Smooth muscle cell (in vitro differentiated cells): ENCODE results near the gene TSC22D3. TPM values are rescaled to one million over a fixed set of nuclear protein-coding genes. Genes with fewer than 3 reads are reported as not detected.

Experiments
- DNase-seq: peaks from one replicate; lab custom pipeline; 2025; ENCODE audit not compliant: unreplicated experiment; lab: John Stamatoyannopoulos, UW
- H2AFZ ChIP-seq: fragments of 200-600 bp; sonication (generic); 2 replicates; pipeline ENCODE4 v1.6.0; 2016; ENCODE audit warnings: antibody characterized with exemption, low read depth, mild to moderate bottlenecking
- H3F3A ChIP-seq: fragments of 200-600 bp; sonication (generic); 2 replicates; pipeline ENCODE4 v1.6.0; 2017; ENCODE audit warnings: antibody characterized with exemption, low read depth
- H3K27ac ChIP-seq: fragments of 200-600 bp; sonication (generic); 2 replicates; pipeline ENCODE4 v1.5.1; 2016; ENCODE audit warnings: low read depth, mild to moderate bottlenecking
- H3K27me3 ChIP-seq: fragments of 200-600 bp; sonication (generic); 2 replicates; pipeline ENCODE4 v1.6.1; 2016; ENCODE audit warnings: low read depth, mild to moderate bottlenecking
- H3K36me3 ChIP-seq: fragments of 200-600 bp; sonication (generic); 2 replicates; pipeline ENCODE4 v1.5.1; 2016; ENCODE audit warnings: low read depth
- H3K4me1 ChIP-seq: fragments of 200-600 bp; sonication (generic); 2 replicates; pipeline ENCODE4 v1.5.1; 2016; ENCODE audit warnings: low read depth
- H3K4me2 ChIP-seq: fragments of 200-600 bp; sonication (generic); 2 replicates; pipeline ENCODE4 v1.6.0; 2016; ENCODE audit warnings: mild to moderate bottlenecking
- H3K4me3 ChIP-seq: fragments of 200-600 bp; sonication (generic); 2 replicates; pipeline ENCODE4 v1.5.1; 2016; ENCODE audit warnings: mild to moderate bottlenecking
- H3K79me2 ChIP-seq: fragments of 200-600 bp; sonication (generic); 2 replicates; pipeline ENCODE4 v1.6.0; 2016; ENCODE audit warnings: low read depth, mild to moderate bottlenecking
- H3K9ac ChIP-seq: fragments of 200-600 bp; sonication (generic); 2 replicates; pipeline ENCODE4 v1.6.0; 2016; ENCODE audit warnings: low read depth
- H3K9me3 ChIP-seq: fragments of 200-600 bp; sonication (generic); replicated peaks from 2 replicates; pipeline ENCODE4 v1.5.1; 2016; ENCODE audit warnings: low read depth
- H4K20me1 ChIP-seq: fragments of 200-600 bp; sonication (generic); 2 replicates; pipeline ENCODE4 v1.6.0; 2016; ENCODE audit warnings: low read depth
- CTCF ChIP-seq: fragments of 200-600 bp; sonication (generic); IDR thresholded peaks from 2 replicates; pipeline ENCODE4 v1.5.1; 2017; ENCODE audit warnings: borderline replicate concordance, mild to moderate bottlenecking, antibody characterized with exemption; ENCODE audit not compliant: insufficient read depth, poor library complexity, severe bottlenecking
- WGBS: methylation state at CpG from one replicate; pipeline ENCODE4 v1.1.7; 2016; ENCODE audit warnings: low lambda C conversion rate; 5-methylcytosine and 5-hydroxymethylcytosine counted together
- polyA plus RNA-seq: library from polyadenylated mRNA; unstranded; fragments of >200 nt; fragmentation: Nextera tagmentation; extraction: Ambion mirVana; gene quantifications from 2 replicates; pipeline ENCODE4 v1.2.1, GENCODE V29; 2016
- total RNA-seq: library from RNA; depleted of rRNA; stranded (reverse); fragments of >200 nt; gene quantifications from 2 replicates; pipeline ENCODE4 v1.2.3, GENCODE V29; 2014

The TSC22D3 gene
- total and polyA plus RNA-seq, 2 experiments from 2014 or later: 144 to 271 TPM

DNA sequence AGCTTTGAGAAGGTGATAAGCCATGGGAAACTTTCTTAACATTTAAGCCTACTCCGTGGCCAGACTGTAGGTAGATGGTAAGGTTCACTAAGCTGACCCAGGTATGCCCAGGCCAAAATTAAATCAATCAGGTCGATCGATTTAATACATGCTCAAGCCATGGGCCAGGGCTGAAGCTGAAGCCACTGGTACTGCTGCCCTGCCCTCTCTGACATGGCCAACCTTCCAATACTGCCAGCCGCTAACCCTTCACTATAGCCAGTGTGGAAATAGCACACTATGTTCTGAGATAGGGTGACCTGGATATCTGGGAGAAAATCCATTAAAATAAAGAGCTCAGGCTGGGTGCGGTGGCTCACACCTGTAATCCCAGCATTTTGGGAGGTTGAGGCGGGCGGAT, 31.6 kb downstream of the TSC22D3 start:
- H3K27ac ChIP-seq: no peak overlapping the region
- peaks cover 23% of the 10 kb centered on the region for H3K4me1 ChIP-seq

DNA sequence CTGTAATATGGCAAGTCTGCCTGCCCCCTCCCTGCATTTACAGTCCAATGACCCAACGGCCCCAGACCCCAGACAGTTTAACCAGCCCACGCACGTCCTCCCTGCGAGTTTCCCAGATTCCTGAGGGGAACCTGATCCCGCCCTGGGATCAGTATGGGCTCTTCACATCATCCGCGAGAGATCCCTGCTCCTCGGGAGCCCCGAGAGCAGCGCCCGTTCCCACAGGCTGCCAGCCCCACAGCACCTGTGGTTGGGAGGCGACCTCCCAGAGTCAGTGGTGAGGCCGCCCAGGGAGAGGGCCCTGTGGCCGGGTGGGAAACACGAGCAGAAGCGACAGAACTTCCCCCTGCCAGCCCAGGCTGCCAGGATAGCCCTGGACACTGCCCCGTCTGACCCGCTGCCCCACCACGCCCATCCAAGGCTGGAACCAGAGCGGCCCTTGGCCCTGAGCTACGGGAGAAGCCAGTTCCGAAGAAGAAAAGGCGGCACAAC, 32.8 kb downstream of the TSC22D3 start:
- 57% methylated on average over 23 of the region's 23 CpGs for WGBS
- Histone ChIP-seq H3K79me2 (no peaks in the 10 kb centered on the region), H3K27ac (peak overlapping the region; percentile 67), H2AFZ (peak overlapping the region; percentile 78), H3K9me3 (no peaks in the 10 kb centered on the region), H3K36me3 (no peaks in the 10 kb centered on the region), H4K20me1 (no peaks in the 10 kb centered on the region), H3F3A (no peaks in the 10 kb centered on the region), H3K4me1 (peaks cover 15% of the 10 kb centered on the region), H3K27me3 (no peaks in the 10 kb centered on the region), H3K4me2 (peak overlapping the region; percentile 83), H3K4me3 (peak overlapping the region; percentile 43), H3K9ac (no peak overlapping the region)
- no peak for DNase-seq
- TF ChIP-seq CTCF: no peak

More for the DNA sequence above, 31.6 kb downstream of the TSC22D3 start:
- Histone ChIP-seq H3K4me3 (no peak overlapping the region), H2AFZ (no peak overlapping the region), H3K27me3 (no peaks in the 10 kb centered on the region), H3K9ac (no peak overlapping the region), H3K4me2 (no peak overlapping the region), H3K36me3 (no peaks in the 10 kb centered on the region), H3K9me3 (no peaks in the 10 kb centered on the region), H3F3A (no peaks in the 10 kb centered on the region), H4K20me1 (no peaks in the 10 kb centered on the region), H3K79me2 (no peaks in the 10 kb centered on the region)
- DNase-seq: no peak
- TF ChIP-seq CTCF: no peak
- 94% methylated on average over 7 of the region's 7 CpGs for WGBS

DNA sequence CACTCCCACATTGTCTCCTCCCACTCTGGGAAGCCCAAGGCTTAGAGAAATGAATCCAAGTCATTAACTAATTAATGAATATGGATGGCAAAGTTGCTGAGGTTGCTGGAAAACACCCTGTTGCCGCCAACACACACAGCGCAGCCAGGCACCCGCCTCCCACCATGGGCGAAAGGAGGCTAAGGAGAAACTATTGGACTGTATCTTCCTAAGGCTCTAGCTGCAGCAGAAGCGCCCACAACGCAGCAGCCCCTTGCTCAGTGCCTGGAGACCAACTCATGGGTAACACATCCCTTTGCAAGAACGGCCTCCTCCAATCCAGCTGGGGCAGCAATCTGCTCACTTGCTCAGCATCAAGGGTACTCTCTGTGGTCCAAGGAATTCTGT, 34.2 kb downstream of the TSC22D3 start:
- H3K27ac ChIP-seq: no peak overlapping the region
- no peak for TF ChIP-seq CTCF
- no peak overlapping the region for H2AFZ ChIP-seq
- 70% methylated on average over 7 of the region's 7 CpGs for WGBS
- H3F3A ChIP-seq: no peaks in the 10 kb centered on the region
- H3K9me3 ChIP-seq: no peaks in the 10 kb centered on the region
- H3K4me3 ChIP-seq: peak overlapping the region; percentile 43
- peaks cover 6% of the 10 kb centered on the region for H3K4me1 ChIP-seq
- no peaks in the 10 kb centered on the region for H3K27me3 ChIP-seq
- no peak overlapping the region for H3K9ac ChIP-seq
- no peaks in the 10 kb centered on the region for H3K79me2 ChIP-seq
- no peak for DNase-seq
- H3K36me3 ChIP-seq: no peaks in the 10 kb centered on the region
- no peaks in the 10 kb centered on the region for H4K20me1 ChIP-seq
- peak overlapping the region; percentile 83 for H3K4me2 ChIP-seq

- 98% methylated on average over 3 of the region's 3 CpGs for WGBS
- Histone ChIP-seq H3K27ac (no peak overlapping the region), H3K9ac (no peak overlapping the region)
Observed at GRCh38 chrX:107739541-107739940, 36.0 kb downstream of the TSC22D3 start.

More at GRCh38 chrX:107739541-107739940, 36.0 kb downstream of the TSC22D3 start:
- no peaks in the 10 kb centered on the region for H3K79me2 ChIP-seq
- H3F3A ChIP-seq: no peaks in the 10 kb centered on the region
- H3K9me3 ChIP-seq: no peaks in the 10 kb centered on the region
- H4K20me1 ChIP-seq: no peaks in the 10 kb centered on the region
- no peaks in the 10 kb centered on the region for H3K36me3 ChIP-seq
- H2AFZ ChIP-seq: no peak overlapping the region
- no peak overlapping the region for H3K4me2 ChIP-seq
- H3K4me1 ChIP-seq: peaks cover 6% of the 10 kb centered on the region
- no peak for DNase-seq
- H3K4me3 ChIP-seq: no peak overlapping the region
- no peaks in the 10 kb centered on the region for H3K27me3 ChIP-seq
- no peak for TF ChIP-seq CTCF
